Gastroesophageal sphincter (tissue), 4 donors: ENCODE results near the gene HCN4. TPM values are rescaled to one million over a fixed set of nuclear protein-coding genes. Genes with fewer than 3 reads are reported as not detected.
"Not testable (repeated sequence)": the region's sequence is repeated elsewhere in the genome, so short reads cannot be mapped to it uniquely, and the experiment has no call there.

Source experiments
- ATAC-seq: fragments of 150-250 bp; one replicate; pipeline ENCODE4 v1.9.1; 2016; ENCODE audit warnings: mild to moderate bottlenecking, moderate library complexity
- H3K27ac ChIP-seq, 4 donors: fragments of 200-600 bp; sonication (generic) in 3 of 4; 1 replicate in 3 of 4; 2 replicates in 1 of 4; pipeline ENCODE4 v1.5.1; 2016 to 2019
- H3K27me3 ChIP-seq: fragments of 200-600 bp; sonication (generic); one replicate; pipeline ENCODE4 v1.5.1; 2019
- H3K36me3 ChIP-seq, 2 donors: fragments of 200-600 bp; sonication (generic); one replicate each; pipeline ENCODE4 v1.5.1; 2019; ENCODE audit warnings: control low read depth in 1 of 2
- H3K4me1 ChIP-seq, 3 donors: fragments of 200-600 bp; sonication (generic); 1 replicate in 2 of 3; 2 replicates in 1 of 3; pipeline ENCODE4 v1.5.1; 2016 to 2019; ENCODE audit warnings: control low read depth in 2 of 3
- H3K4me3 ChIP-seq, 2 donors: fragments of 200-600 bp; sonication (generic); one replicate each; pipeline ENCODE4 v1.5.1; 2019; ENCODE audit warnings: mild to moderate bottlenecking in 1 of 2, moderate library complexity in 1 of 2
- H3K9me3 ChIP-seq, 3 donors: fragments of 200-600 bp; sonication (generic); one replicate each; pipeline ENCODE4 v1.5.1; 2017 to 2019; ENCODE audit warnings: control low read depth in 2 of 3
- CTCF ChIP-seq, 4 experiments: fragments of 200-600 bp in 2 of 4; fragments of 450-650 bp in 2 of 4; sonication (generic) in 1 of 4; IDR thresholded peaks; one replicate each; pipeline ENCODE4 v1.5.1; 2017 to 2019; ENCODE audit warnings: antibody characterized with exemption in 4 of 4, mild to moderate bottlenecking in 2 of 4, moderate library complexity in 2 of 4
- EP300 ChIP-seq: sonication (generic); formaldehyde crosslinking; IDR thresholded peaks from one replicate; pipeline ENCODE4 v1.6.1; 2017; ENCODE audit warnings: antibody characterized with exemption, mild to moderate bottlenecking
- POLR2A ChIP-seq, 2 donors: fragments of 450-650 bp; IDR thresholded peaks; one replicate each; pipeline ENCODE4 v1.6.1; 2017; ENCODE audit warnings: antibody characterized with exemption in 2 of 2, mild to moderate bottlenecking in 2 of 2, moderate library complexity in 1 of 2
- POLR2AphosphoS5 ChIP-seq: sonication (generic); formaldehyde crosslinking; IDR thresholded peaks from one replicate; pipeline ENCODE4 v1.6.1; 2017; ENCODE audit warnings: antibody characterized with exemption
- WGBS, 2 donors: methylation state at CpG; one replicate each; pipeline ENCODE4 v1.1.5; 2018; ENCODE audit warnings: low coverage in 1 of 2; 5-methylcytosine and 5-hydroxymethylcytosine counted together
- total RNA-seq, 4 donors: library from RNA; depleted of rRNA; stranded (reverse); fragments of >200 nt; gene quantifications; one replicate each; pipeline ENCODE4 v1.1.0, GENCODE V29; 2016

HCN4 gene
- total RNA-seq, result under 1 TPM in 1 of 4 donors, not detected in 3; 0.08 TPM

GRCh38 chr15:73368301-73369136 is at the start of gene HCN4:
Gene HCN4 (minus strand): TSS chr15:73368958. CDS start chr15:73368270, 688 bp downstream.
- peaks cover 96% of the 10 kb centered on the region for H3K27me3 ChIP-seq
- no peaks in the 10 kb centered on the region for H3K9me3 ChIP-seq
- peak within 1 kb of the TSS in 1 of 2 donors; percentile 45 for H3K4me3 ChIP-seq
- no CpG with 5 or more reads among the region's 109 CpGs for WGBS, 2 donors
- no peak within 1 kb of the TSS for H3K27ac ChIP-seq
- TF ChIP-seq POLR2AphosphoS5 (no peak), CTCF (IDR thresholded peaks at IDR 0.05) (no peak), POLR2A (IDR thresholded peaks at IDR 0.05) (no peak), EP300 (no peak)
- no peaks in the 10 kb centered on the region for H3K36me3 ChIP-seq
- peaks cover 0 to 27% (median 7%) of the 10 kb centered on the region in 3 donors for H3K4me1 ChIP-seq
- no peak for ATAC-seq

GRCh38 chr15:73414876-73415275 is 46.1 kb upstream of the HCN4 start:
- H3K36me3 ChIP-seq, result no peaks in the 10 kb centered on the region
- no peak overlapping the region for H3K27ac ChIP-seq
- no peak for ATAC-seq
- TF ChIP-seq POLR2A (IDR thresholded peaks at IDR 0.05) (no peak), EP300 (no peak), POLR2AphosphoS5 (no peak), CTCF (IDR thresholded peaks at IDR 0.05) (no peak)
- H3K4me3 ChIP-seq, result no peak overlapping the region
- no peaks in the 10 kb centered on the region for H3K4me1 ChIP-seq
- no peaks in the 10 kb centered on the region for H3K9me3 ChIP-seq
- no peaks in the 10 kb centered on the region for H3K27me3 ChIP-seq
- WGBS, 2 donors, result 63 to 100% methylated on average over 1 to 3 of the region's 3 CpGs

GRCh38 chr15:73403171-73403570 is 34.4 kb upstream of the HCN4 start:
- Histone ChIP-seq H3K36me3 (no peaks in the 10 kb centered on the region), H3K27ac (no peak overlapping the region), H3K9me3 (no peaks in the 10 kb centered on the region), H3K27me3 (peaks cover 7% of the 10 kb centered on the region), H3K4me1 (no peaks in the 10 kb centered on the region), H3K4me3 (no peak overlapping the region)
- no peak for TF ChIP-seq POLR2A (IDR thresholded peaks at IDR 0.05)
- no peak for TF ChIP-seq EP300
- TF ChIP-seq POLR2AphosphoS5, result no peak
- TF ChIP-seq CTCF (IDR thresholded peaks at IDR 0.05), result no peak
- ATAC-seq, result no peak

DNA sequence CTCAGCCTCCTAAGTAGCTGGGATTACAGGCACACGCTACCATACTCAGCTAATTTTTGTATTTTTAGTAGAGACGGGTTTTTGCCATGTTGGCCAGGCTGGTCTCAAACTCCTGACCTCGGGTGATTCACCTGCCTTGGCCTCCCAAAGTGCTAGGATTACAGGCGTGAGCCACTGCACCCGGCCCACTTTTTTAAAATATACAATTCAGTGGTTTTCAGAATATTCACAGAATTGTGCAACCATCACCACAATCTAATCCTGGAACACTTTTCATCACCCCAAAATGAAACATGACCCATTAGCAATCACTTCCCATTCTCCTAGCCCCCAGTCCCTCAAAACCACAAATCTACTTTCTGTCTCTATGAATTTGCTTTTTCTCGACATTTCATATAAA is 31.5 kb upstream of the HCN4 start:
- H3K9me3 ChIP-seq, H3K27me3 ChIP-seq, H3K4me3 ChIP-seq, H3K27ac ChIP-seq, H3K4me1 ChIP-seq, H3K36me3 ChIP-seq, ATAC-seq: not testable (repeated sequence)
- 62 to 69% methylated on average over 2 to 5 of the region's 6 CpGs for WGBS, 2 donors

DNA sequence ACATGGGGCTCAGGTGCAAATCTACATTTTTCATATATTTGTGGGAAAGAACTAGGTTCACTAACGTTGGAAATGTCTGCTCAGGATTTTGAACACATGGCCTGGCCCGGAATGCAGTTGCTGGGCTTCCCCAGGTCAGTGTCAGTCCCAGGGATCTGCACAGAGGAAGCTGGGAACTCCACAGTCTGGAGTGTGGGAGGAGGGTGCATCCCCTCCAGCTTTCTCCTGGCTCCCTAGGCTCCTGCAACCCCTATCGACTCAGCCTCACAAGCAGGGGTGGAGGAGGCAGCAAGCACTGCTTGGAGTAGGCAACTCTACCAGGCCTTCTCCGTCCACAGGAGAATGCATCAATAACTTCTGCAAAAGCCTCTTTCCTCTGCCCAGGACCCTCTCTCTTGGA is 30.1 kb upstream of the HCN4 start:
- Histone ChIP-seq H3K4me3 (no peak overlapping the region), H3K4me1 (no peaks in the 10 kb centered on the region), H3K27me3 (peaks cover 16% of the 10 kb centered on the region), H3K36me3 (no peaks in the 10 kb centered on the region), H3K9me3 (no peaks in the 10 kb centered on the region), H3K27ac (no peak overlapping the region)
- ATAC-seq, result no peak
- 56% methylated on average over 2 of the region's 4 CpGs; no CpG with 5 or more reads in 1 of the 2 donors for WGBS, 2 donors
- no peak for TF ChIP-seq CTCF (IDR thresholded peaks at IDR 0.05)
- no peak for TF ChIP-seq POLR2AphosphoS5
- no peak for TF ChIP-seq POLR2A (IDR thresholded peaks at IDR 0.05)
- no peak for TF ChIP-seq EP300
